C4-2B (cell line): Measurements from ENCODE around the gene NUP210.

Experiments used
- ZFX ChIP-seq: fragments of 450-650 bp; IDR thresholded peaks from 2 replicates; pipeline ENCODE4 v1.6.1; 2017
- TF ChIP-seq, protein P1 (sequence below): fragments of 450-650 bp; conservative IDR thresholded peaks from 2 replicates; pipeline ENCODE4 v1.5.1; 2017; ENCODE audit warnings: mild to moderate bottlenecking

DNA sequence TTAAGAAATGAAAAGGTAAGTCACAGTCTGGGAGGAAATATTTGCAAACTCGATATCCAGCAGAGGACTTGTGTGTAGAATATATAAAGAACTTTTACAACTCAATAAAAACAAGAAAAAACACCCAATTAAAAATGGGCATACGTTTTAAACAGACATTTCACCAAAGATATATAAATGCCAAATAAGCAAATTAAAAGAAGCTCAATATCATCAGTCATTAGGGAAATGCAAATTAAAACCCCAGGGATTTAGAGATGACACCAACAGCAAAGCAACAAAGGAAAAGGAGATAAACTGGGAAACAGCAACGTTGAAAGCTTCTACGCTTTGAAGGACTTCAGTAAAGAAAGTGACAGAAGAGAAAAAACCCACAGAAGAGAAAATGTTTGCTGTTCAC is 132.3 kb downstream of the NUP210 start:
- TF ChIP-seq, protein P1, sequence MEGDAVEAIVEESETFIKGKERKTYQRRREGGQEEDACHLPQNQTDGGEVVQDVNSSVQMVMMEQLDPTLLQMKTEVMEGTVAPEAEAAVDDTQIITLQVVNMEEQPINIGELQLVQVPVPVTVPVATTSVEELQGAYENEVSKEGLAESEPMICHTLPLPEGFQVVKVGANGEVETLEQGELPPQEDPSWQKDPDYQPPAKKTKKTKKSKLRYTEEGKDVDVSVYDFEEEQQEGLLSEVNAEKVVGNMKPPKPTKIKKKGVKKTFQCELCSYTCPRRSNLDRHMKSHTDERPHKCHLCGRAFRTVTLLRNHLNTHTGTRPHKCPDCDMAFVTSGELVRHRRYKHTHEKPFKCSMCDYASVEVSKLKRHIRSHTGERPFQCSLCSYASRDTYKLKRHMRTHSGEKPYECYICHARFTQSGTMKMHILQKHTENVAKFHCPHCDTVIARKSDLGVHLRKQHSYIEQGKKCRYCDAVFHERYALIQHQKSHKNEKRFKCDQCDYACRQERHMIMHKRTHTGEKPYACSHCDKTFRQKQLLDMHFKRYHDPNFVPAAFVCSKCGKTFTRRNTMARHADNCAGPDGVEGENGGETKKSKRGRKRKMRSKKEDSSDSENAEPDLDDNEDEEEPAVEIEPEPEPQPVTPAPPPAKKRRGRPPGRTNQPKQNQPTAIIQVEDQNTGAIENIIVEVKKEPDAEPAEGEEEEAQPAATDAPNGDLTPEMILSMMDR = no peak
- TF ChIP-seq ZFX = no peak
